Gastroesophageal sphincter (tissue), 2 donors: Measurements from ENCODE around the gene CTNNA3.

Source experiments
- POLR2A ChIP-seq, 2 donors: fragments of 450-650 bp; IDR thresholded peaks; one replicate each; pipeline ENCODE4 v1.6.1; 2017; ENCODE audit warnings: antibody characterized with exemption in 2 of 2, mild to moderate bottlenecking in 2 of 2, moderate library complexity in 1 of 2
- POLR2AphosphoS5 ChIP-seq: sonication (generic); formaldehyde crosslinking; IDR thresholded peaks from one replicate; pipeline ENCODE4 v1.6.1; 2017; ENCODE audit warnings: antibody characterized with exemption

DNA sequence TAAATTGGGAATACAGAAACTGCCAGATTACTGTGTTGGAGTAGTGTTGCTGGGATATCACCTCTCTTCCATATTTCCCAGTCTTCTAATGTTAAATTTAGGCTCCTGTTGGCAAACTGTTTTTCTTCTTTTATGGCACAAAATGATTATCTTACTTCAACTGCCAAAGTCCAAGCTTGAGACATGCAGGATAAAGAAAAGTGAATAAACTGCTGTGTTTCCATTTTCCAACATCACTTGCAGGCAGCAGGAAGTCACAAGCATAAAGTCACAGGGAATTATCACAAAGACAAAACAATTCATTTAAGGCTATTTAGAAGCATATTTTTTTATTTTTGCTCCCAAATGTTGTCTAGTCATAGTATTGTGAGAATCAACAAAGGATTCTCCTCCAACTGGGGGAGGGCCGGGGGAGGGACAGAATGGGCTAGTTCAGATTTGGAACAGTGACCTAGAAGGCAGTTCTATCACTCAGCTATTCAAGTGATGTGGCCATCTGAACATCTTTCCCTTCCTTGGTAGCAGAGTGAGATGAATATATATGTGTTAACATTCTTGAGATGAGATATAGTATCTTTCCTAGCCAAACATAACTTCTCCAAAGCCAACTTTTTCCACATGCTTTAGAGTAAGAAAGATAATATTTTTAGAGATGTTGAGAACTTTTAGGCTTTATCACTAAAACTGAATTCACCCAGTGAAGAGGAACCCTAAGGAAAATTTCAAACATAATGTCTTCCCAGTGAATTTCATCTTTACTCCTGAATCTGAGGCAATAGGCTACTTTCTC is 364.7 kb downstream of the CTNNA3 start:
- no peak for TF ChIP-seq POLR2A (IDR thresholded peaks at IDR 0.05)
- no peak for TF ChIP-seq POLR2AphosphoS5
